Tibial nerve (tissue), 3 donors: ENCODE data around the gene PPM1M.

Experiments used
- CTCF ChIP-seq, 5 experiments: fragments of 200-600 bp in 3 of 5; fragments of 450-650 bp in 2 of 5; sonication (generic) in 3 of 5; IDR thresholded peaks; one replicate each; pipeline ENCODE4 v1.5.1; 2016 to 2019; ENCODE audit warnings: antibody characterized with exemption in 5 of 5, mild to moderate bottlenecking in 3 of 5, moderate library complexity in 2 of 5
- POLR2A ChIP-seq, 2 donors: fragments of 450-650 bp; IDR thresholded peaks; one replicate each; pipeline ENCODE4 v1.6.1; 2017; ENCODE audit warnings: antibody characterized with exemption in 2 of 2, mild to moderate bottlenecking in 2 of 2, moderate library complexity in 2 of 2

- TF ChIP-seq POLR2A (IDR thresholded peaks at IDR 0.05) (no peak), CTCF (IDR thresholded peaks at IDR 0.05) (no peak)
These were observed 34.2 kb upstream of the PPM1M start for GRCh38 chr3:52211268-52211891.
